ENCODE data around the gene ANXA6. TPM values are rescaled to one million over a fixed set of nuclear protein-coding genes. Genes with fewer than 3 reads are reported as not detected.

Gene ANXA6
- polyA plus RNA-seq, 1 of the 3 experiments (the other 2 are of a cell fraction), result 87.5 TPM

DNA sequence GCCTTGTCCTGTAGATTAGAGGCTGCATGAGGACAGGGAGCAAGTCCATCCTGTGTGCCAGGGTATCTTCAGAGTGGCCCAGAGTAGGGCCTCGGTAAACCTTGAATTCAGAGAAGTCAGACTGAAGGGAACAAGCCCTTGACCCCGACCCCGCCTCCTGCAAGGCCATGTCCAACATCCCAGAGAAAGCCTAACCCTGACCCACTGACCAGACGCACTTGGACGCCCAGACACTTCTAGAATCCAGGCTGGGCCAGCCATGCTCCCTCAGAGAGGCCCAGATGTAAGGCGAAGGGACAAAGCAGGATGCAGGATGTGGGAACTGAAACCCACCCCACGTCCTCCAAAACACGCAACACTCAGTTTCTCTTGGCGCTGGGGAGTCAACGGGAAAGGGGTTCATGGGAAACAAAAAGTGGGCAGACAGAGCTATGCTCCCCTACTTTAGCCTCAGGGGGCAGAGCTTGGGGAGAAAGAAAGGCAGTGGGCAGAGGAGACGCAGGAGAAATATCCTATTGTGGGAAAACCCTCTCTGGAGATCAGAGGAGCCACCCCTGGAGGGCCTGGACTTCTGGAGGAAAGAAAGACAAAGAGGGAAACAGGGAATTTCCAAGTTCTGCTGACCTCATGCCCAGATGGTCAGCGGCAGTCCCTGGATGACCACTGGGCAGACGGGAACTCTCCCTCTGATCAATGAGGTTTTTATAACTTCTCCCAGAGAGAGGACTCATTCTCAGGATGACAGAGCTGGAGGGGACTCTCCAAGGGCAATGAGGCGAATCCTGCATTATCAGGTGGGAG lies 89.7 kb downstream of the ANXA6 start:
- ChIA-PET CTCF (interaction anchor here (0.8 to 1.8 kb wide), 3 partner anchors 14 to 48 kb away, joined by 4 to 13 read pairs (median 10); no protein-coding TSS in a partner anchor), POLR2A (no interaction called here)
- Histone ChIP-seq H3K79me2 (ENCODE audit: insufficient read depth) (peaks cover 82% of the 10 kb centered on the region), H2AFZ (ENCODE audit: low read depth) (no peak overlapping the region), H3K9ac (no peak overlapping the region), H3K27me3 (ENCODE audit: insufficient read depth) (no peaks in the 10 kb centered on the region), H3K9me3 (no peaks in the 10 kb centered on the region), H3K4me3 (ENCODE audit: low read depth in 2 of 2, low read length in 1 of 2) (no peak overlapping the region), H3F3A (replicated peaks; ENCODE audit: insufficient read depth) (peaks cover 7% of the 10 kb centered on the region), H3K4me1 (ENCODE audit: control insufficient read depth in 1 of 2, insufficient read depth in 2 of 2, low read depth in 1 of 2, low read length in 1 of 2) (peaks cover 27 to 39% of the 10 kb centered on the region in 2 experiments; a peak in 3 of 4 replicates), H3K36me3 (replicated peaks in 1 of 2; ENCODE audit: control insufficient read depth in 1 of 2, insufficient read depth in 2 of 2, low read length in 1 of 2) (peaks cover 0 to 3% of the 10 kb centered on the region in 2 experiments), H3K9me2 (no peaks in the 10 kb centered on the region), H4K20me1 (ENCODE audit: insufficient read depth) (peaks cover 13% of the 10 kb centered on the region), H3K4me2 (no peak overlapping the region), H3K27ac (ENCODE audit: low read depth in 2 of 2, low read length in 1 of 2) (peak overlapping the region in 1 of 2 experiments; percentile 71; a peak in 1 of 4 replicates)
- TF ChIP-seq POLR2AphosphoS5 (IDR thresholded peaks at IDR 0.05; ENCODE audit: low read depth, low read length), result no peak
- 0 out of 2 replicates have a peak, but pooled peaks have one; percentile 7 for TF ChIP-seq TCF12 (IDR thresholded peaks at IDR 0.05)
- TF ChIP-seq EZH2phosphoT487 (IDR thresholded peaks at IDR 0.05; ENCODE audit: borderline replicate concordance, low read depth), result no peak
- no peak for TF ChIP-seq MXI1 (IDR thresholded peaks at IDR 0.05; ENCODE audit: low read depth, low read length)
- no peak for TF ChIP-seq RCOR1 (IDR thresholded peaks at IDR 0.05; ENCODE audit: low read length)
- DNase-seq, result no peak
- 90% methylated on average over 14 of the region's 14 CpGs for WGBS (ENCODE audit: low lambda C conversion rate)

DNA sequence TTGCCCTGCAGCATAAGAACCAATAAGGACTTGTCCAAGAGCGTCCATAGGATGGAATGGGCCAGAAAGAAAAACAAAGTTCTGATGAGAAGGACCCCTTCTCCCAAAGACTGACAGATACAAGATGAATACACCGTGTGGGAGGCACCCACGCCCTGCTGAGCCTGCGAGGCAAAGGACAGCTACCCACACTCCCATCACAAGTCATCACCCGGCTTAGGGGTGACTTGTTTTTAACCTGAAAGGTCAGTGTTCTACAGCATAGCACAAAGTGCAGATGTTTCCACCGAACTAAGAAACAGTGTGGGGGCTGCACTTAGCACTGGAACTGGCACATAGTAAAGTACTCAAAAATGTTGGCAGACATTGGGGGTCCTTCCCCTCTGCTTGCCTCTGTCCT lies 90.7 kb downstream of the ANXA6 start:
- DNase-seq, result no peak
- H2AFZ ChIP-seq (ENCODE audit: low read depth), result no peak overlapping the region
- H4K20me1 ChIP-seq (ENCODE audit: insufficient read depth), result peaks cover 11% of the 10 kb centered on the region
- H3K9me3 ChIP-seq, result no peaks in the 10 kb centered on the region
- ChIA-PET CTCF (interaction anchor here (0.6 to 2.4 kb wide), 2 partner anchors 19 to 60 kb away, joined by 3 to 11 read pairs; no protein-coding TSS in a partner anchor), POLR2A (no interaction called here)
- no peaks in the 10 kb centered on the region for H3K9me2 ChIP-seq
- TF ChIP-seq, protein P1, sequence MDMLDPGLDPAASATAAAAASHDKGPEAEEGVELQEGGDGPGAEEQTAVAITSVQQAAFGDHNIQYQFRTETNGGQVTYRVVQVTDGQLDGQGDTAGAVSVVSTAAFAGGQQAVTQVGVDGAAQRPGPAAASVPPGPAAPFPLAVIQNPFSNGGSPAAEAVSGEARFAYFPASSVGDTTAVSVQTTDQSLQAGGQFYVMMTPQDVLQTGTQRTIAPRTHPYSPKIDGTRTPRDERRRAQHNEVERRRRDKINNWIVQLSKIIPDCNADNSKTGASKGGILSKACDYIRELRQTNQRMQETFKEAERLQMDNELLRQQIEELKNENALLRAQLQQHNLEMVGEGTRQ (IDR thresholded peaks at IDR 0.05; ENCODE audit: borderline replicate concordance, low read depth, low read length), result no peak
- H3K36me3 ChIP-seq (replicated peaks in 1 of 2; ENCODE audit: control insufficient read depth in 1 of 2, insufficient read depth in 2 of 2, low read length in 1 of 2), result peaks cover 6 to 7% of the 10 kb centered on the region in 2 experiments
- peaks cover 27 to 39% of the 10 kb centered on the region in 2 experiments; a peak in 3 of 4 replicates for H3K4me1 ChIP-seq (ENCODE audit: control insufficient read depth in 1 of 2, insufficient read depth in 2 of 2, low read depth in 1 of 2, low read length in 1 of 2)
- peaks cover 74% of the 10 kb centered on the region for H3K79me2 ChIP-seq (ENCODE audit: insufficient read depth)
- no peak overlapping the region for H3K27ac ChIP-seq (ENCODE audit: low read depth in 2 of 2, low read length in 1 of 2)
- 95% methylated on average over 5 of the region's 6 CpGs for WGBS (ENCODE audit: low lambda C conversion rate)
- no peaks in the 10 kb centered on the region for H3K27me3 ChIP-seq (ENCODE audit: insufficient read depth)
- no peak overlapping the region for H3K4me3 ChIP-seq (ENCODE audit: low read depth in 2 of 2, low read length in 1 of 2)
- H3K4me2 ChIP-seq, result no peak overlapping the region
- H3F3A ChIP-seq (replicated peaks; ENCODE audit: insufficient read depth), result peaks cover 5% of the 10 kb centered on the region
- no peak overlapping the region for H3K9ac ChIP-seq

DNA sequence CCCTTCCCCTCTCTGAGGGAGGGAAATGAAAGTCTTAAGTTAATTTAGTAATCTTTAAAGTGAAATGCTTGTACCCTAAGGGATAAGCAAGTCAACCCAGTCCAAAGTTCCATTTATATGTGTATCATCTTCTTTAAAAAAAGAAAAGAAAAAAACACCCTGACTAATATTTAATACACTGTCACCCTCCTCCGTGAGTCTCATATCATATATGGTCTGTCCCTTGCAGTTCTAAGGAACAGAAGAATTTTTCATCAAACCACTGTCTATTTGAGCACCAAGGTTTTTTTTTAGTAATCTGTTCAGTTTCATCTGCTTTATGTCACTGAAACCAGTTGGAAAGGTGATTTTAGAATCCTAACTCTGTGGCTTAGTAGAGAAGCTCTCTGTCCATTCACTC lies 92.0 kb downstream of the ANXA6 start:
- Histone ChIP-seq H3K9ac (no peak overlapping the region), H3F3A (replicated peaks; ENCODE audit: insufficient read depth) (peaks cover 5% of the 10 kb centered on the region), H3K9me2 (no peaks in the 10 kb centered on the region), H4K20me1 (ENCODE audit: insufficient read depth) (peaks cover 11% of the 10 kb centered on the region), H3K4me2 (no peak overlapping the region), H3K4me3 (ENCODE audit: low read depth in 2 of 2, low read length in 1 of 2) (no peak overlapping the region), H3K4me1 (ENCODE audit: control insufficient read depth in 1 of 2, insufficient read depth in 2 of 2, low read depth in 1 of 2, low read length in 1 of 2) (peaks cover 27 to 32% of the 10 kb centered on the region in 2 experiments; a peak in 3 of 4 replicates), H3K36me3 (replicated peaks in 1 of 2; ENCODE audit: control insufficient read depth in 1 of 2, insufficient read depth in 2 of 2, low read length in 1 of 2) (peaks cover 11 to 12% of the 10 kb centered on the region in 2 experiments), H2AFZ (ENCODE audit: low read depth) (no peak overlapping the region), H3K79me2 (ENCODE audit: insufficient read depth) (peaks cover 61% of the 10 kb centered on the region), H3K9me3 (no peaks in the 10 kb centered on the region), H3K27ac (ENCODE audit: low read depth in 2 of 2, low read length in 1 of 2) (no peak overlapping the region), H3K27me3 (ENCODE audit: insufficient read depth) (no peaks in the 10 kb centered on the region)
- CTCF ChIA-PET, result interaction anchor here (0.6 to 2.5 kb wide), 6 partner anchors 11 to 211 kb away, joined by 3 to 20 read pairs (median 8); no protein-coding TSS in a partner anchor
- TF ChIP-seq TEAD4 (IDR thresholded peaks at IDR 0.05; ENCODE audit: borderline replicate concordance, insufficient read depth) (no peak), ELF1 (IDR thresholded peaks at IDR 0.05) (no peak), GABPA (IDR thresholded peaks at IDR 0.05; ENCODE audit: low read depth) (no peak), RCOR1 (IDR thresholded peaks at IDR 0.05; ENCODE audit: low read length) (no peak)
- TF ChIP-seq, protein P2, sequence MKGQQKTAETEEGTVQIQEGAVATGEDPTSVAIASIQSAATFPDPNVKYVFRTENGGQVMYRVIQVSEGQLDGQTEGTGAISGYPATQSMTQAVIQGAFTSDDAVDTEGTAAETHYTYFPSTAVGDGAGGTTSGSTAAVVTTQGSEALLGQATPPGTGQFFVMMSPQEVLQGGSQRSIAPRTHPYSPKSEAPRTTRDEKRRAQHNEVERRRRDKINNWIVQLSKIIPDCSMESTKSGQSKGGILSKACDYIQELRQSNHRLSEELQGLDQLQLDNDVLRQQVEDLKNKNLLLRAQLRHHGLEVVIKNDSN (IDR thresholded peaks at IDR 0.05; ENCODE audit: borderline replicate concordance, low read depth), result no peak
- DNase-seq, result no peak
- 76% methylated on average over 1 of the region's 1 CpG for WGBS (ENCODE audit: low lambda C conversion rate)
- POLR2A ChIA-PET, result interaction anchor here (0.7 kb wide), 1 partner anchor 100 kb away, joined by 3 read pairs; no protein-coding TSS in a partner anchor

All from SK-N-SH (cell line).